Measurements from ENCODE around the gene FMNL1. TPM values are rescaled to one million over a fixed set of nuclear protein-coding genes. Genes with fewer than 3 reads are reported as not detected.

The FMNL1 gene
- total RNA-seq, 4 donors from 2014 or later, result 3.2 to 7.6 (median 4.2) TPM

DNA sequence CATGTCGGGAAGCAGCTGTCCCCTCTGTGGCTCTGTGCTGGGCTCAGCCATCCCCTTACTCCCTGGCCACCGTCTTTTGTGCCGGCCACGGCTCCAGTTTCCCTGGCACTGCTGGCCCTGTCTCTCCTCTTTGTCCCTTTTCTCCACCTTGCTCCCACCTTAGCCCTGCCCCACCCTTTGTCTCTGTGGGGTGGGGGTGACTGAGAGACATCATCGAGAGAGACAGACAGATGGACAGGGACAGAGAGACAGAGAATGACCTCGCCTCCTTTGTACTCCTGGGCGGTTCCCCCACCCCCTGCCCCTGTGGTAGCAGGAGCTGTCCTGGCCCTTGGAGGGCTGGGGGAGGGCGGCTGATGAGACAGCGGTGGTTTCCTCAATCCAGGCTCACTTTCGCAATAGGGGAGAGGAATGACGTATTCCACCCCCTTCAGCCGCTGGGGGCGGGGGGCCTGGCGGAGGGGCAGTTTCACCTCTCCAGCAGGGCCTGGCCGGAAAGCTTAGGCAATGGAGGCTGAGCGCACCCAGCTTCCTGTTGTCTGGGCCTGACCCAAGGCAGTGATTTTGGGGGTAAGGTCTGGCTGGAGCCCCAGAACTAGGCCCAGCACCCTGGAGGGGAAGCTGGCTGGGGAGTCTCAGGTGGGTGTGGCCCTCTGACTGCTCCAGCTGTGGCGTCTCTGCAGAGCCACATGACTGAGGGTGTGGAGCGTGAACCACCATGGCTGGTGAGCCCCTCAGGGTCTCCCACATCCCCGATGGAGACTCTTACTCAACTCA, 7.3 kb downstream of the FMNL1 start:
- WGBS, 2 donors, result 75 to 86% methylated on average over 11 to 18 of the region's 19 CpGs
- Histone ChIP-seq H3K4me1 (peaks cover 0 to 18% of the 10 kb centered on the region in 2 donors), H3K9me3 (no peaks in the 10 kb centered on the region), H3K4me3 (replicated peaks in 1 of 3) (no peak overlapping the region), H3K36me3 (no peaks in the 10 kb centered on the region), H3K27me3 (no peaks in the 10 kb centered on the region), H3K27ac (peak overlapping the region in 1 of 3 donors; percentile 52)
- TF ChIP-seq POLR2A (IDR thresholded peaks at IDR 0.05), result no peak
- TF ChIP-seq, protein P1, sequence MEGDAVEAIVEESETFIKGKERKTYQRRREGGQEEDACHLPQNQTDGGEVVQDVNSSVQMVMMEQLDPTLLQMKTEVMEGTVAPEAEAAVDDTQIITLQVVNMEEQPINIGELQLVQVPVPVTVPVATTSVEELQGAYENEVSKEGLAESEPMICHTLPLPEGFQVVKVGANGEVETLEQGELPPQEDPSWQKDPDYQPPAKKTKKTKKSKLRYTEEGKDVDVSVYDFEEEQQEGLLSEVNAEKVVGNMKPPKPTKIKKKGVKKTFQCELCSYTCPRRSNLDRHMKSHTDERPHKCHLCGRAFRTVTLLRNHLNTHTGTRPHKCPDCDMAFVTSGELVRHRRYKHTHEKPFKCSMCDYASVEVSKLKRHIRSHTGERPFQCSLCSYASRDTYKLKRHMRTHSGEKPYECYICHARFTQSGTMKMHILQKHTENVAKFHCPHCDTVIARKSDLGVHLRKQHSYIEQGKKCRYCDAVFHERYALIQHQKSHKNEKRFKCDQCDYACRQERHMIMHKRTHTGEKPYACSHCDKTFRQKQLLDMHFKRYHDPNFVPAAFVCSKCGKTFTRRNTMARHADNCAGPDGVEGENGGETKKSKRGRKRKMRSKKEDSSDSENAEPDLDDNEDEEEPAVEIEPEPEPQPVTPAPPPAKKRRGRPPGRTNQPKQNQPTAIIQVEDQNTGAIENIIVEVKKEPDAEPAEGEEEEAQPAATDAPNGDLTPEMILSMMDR (IDR thresholded peaks at IDR 0.05), result no peak
- DNase-seq, result peak; percentile 32 to 39
- intact Hi-C loops (cut with DNase I), result no loop called here

DNA sequence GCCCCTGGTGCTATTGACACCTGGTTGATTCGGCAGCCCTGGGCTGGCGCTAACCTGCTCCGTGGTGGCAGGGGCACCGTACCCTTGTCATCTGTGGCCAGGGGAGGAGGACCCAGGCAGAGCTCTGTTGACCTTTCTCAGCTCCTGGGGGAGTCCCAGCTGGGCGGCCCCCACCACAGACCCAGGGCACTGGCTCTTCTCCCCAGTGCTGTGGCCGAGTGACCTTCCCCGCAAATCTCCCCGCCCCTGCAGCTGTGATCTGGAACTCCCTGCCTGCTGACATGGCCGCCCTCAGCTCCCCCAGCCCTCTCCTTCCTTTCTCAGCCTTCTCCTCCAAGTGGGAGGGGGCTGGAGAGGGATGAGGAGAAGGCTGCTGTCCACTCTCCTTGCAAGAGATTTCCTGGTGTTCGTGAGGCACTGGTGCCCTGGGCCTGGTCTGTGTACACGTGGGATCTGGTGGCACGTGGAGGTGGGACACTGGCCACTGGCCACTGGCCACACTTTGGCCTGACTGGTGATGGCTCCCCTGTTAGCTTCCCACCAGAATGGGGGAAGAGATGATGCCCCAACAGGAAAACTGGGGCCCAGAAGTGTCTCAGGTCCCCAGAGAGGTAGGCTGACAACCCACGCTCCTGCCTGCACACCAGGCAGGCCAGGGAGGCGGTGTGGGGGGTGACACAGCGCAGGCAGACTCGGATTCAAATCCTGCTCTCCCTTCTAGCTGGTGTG, 8.2 kb downstream of the FMNL1 start:
- Histone ChIP-seq H3K27ac (no peak overlapping the region), H3K9me3 (no peaks in the 10 kb centered on the region), H3K4me1 (peaks cover 0 to 18% of the 10 kb centered on the region in 2 donors), H3K4me3 (replicated peaks in 1 of 3) (no peak overlapping the region), H3K36me3 (no peaks in the 10 kb centered on the region), H3K27me3 (no peaks in the 10 kb centered on the region)
- 91 to 93% methylated on average over 12 to 13 of the region's 16 CpGs for WGBS, 2 donors
- intact Hi-C loops (cut with DNase I), result no loop called here
- TF ChIP-seq, protein P1 (IDR thresholded peaks at IDR 0.05), result no peak
- no peak for TF ChIP-seq POLR2A (IDR thresholded peaks at IDR 0.05)
- no peak for DNase-seq

DNA sequence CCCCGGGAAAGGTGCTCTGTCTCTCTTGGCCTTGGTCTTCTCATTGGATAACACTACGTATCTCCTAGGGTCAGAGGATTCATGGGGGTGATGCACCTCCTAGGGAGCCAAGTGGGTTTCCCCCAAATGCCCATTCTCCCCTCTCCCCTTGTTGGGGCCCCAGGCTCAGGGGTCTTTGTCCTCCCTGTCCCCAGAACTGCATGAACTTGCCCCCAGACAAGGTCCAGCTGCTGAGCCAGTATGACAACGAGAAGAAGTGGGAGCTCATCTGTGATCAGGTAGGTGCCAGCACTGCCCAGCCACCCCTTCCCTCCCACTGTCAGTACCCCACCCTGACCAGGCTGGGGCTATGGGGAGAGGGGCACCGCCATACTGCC, 8.7 kb downstream of the FMNL1 start:
- Histone ChIP-seq H3K36me3 (no peaks in the 10 kb centered on the region), H3K9me3 (no peaks in the 10 kb centered on the region), H3K4me3 (replicated peaks in 1 of 3) (no peak overlapping the region), H3K4me1 (peaks cover 0 to 18% of the 10 kb centered on the region in 2 donors), H3K27ac (no peak overlapping the region), H3K27me3 (no peaks in the 10 kb centered on the region)
- TF ChIP-seq, protein P1 (IDR thresholded peaks at IDR 0.05), result no peak
- TF ChIP-seq POLR2A (IDR thresholded peaks at IDR 0.05), result no peak
- intact Hi-C loops (cut with DNase I), result no loop called here
- no peak for DNase-seq
- WGBS, 2 donors, result 86 to 88% methylated on average over 3 to 4 of the region's 4 CpGs

DNA sequence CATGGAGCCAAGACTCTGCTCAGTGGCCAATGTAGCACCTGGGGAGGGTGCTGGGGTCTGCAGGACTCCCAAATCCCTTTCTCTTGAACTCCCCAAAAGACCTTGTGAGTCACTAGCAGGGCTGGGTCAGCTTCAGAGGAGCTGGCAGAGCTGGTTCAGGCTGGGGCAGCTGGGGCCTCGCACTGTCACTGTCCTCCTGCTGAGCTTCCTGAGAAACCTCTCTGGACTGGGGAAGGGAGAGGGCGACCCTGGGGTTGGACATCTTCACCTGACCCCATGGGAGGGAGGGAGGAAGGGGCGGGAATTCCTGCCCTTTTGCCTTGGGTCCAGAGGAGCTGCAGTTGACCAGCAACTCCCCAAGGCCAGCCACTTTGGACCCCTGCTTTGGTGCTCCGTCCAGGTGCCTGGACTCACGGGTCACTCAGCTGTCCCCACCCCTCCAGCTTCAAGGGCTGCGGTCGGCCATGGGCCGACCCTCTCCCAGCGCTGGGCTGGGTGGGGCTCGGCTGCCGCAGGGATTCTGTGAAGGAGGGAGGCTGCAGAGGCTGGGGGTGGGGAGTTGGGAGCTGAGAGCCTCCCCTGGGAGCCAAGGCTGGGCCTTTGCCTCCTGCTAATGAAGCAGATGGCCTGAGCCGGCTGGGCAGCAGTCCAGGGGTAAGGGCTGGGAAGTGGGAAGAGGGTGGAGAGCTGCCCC, 9.2 kb downstream of the FMNL1 start:
- H3K4me1 ChIP-seq, result peaks cover 0 to 18% of the 10 kb centered on the region in 2 donors
- DNase-seq, result no peak
- intact Hi-C loops (cut with DNase I), result no loop called here
- 30 to 73% methylated on average over 5 to 9 of the region's 12 CpGs for WGBS, 2 donors
- TF ChIP-seq, protein P1 (IDR thresholded peaks at IDR 0.05), result no peak
- TF ChIP-seq POLR2A (IDR thresholded peaks at IDR 0.05), result no peak
- no peaks in the 10 kb centered on the region for H3K9me3 ChIP-seq
- H3K4me3 ChIP-seq (replicated peaks in 1 of 3), result no peak overlapping the region
- H3K27me3 ChIP-seq, result no peaks in the 10 kb centered on the region
- H3K27ac ChIP-seq, result no peak overlapping the region
- no peaks in the 10 kb centered on the region for H3K36me3 ChIP-seq
